CD4-positive, CD25-positive, alpha-beta regulatory T cell (primary cell): Measurements from ENCODE around the gene KLHL3. TPM values are rescaled to one million over a fixed set of nuclear protein-coding genes. Genes with fewer than 3 reads are reported as not detected.

Experiments
- ATAC-seq, 2 donors: fragments of 150-1000 bp; cut with Tn5 transposase; one replicate each; pipeline ENCODE4 v1.10.0; 2021; ENCODE audit warnings: low read depth in 2 of 2, moderate number of reproducible peaks in 2 of 2, moderate library complexity in 1 of 2
- DNase-seq, 3 donors: peaks; one replicate each; pipeline versions ENCODE4 v3.0.0 to v3.0.0-alpha.2; 2012 to 2022; ENCODE audit warnings: mixed read lengths in 1 of 3
- H3K27ac ChIP-seq: one replicate; pipeline ENCODE4 v1.7.0; 2013; ENCODE audit warnings: mild to moderate bottlenecking, low read length; ENCODE audit not compliant: insufficient read depth, poor library complexity, severe bottlenecking
- H3K27me3 ChIP-seq: one replicate; pipeline ENCODE4 v1.7.0; 2013; ENCODE audit warnings: low read length; ENCODE audit not compliant: control insufficient read depth, insufficient read depth
- H3K36me3 ChIP-seq: one replicate; pipeline ENCODE4 v1.7.0; 2013; ENCODE audit warnings: mild to moderate bottlenecking, low read length, moderate library complexity; ENCODE audit not compliant: control insufficient read depth, insufficient read depth
- H3K4me1 ChIP-seq: 2 replicates; pipeline ENCODE4 v1.7.0; 2013; ENCODE audit warnings: mild to moderate bottlenecking, low read length; ENCODE audit not compliant: insufficient read depth, control insufficient read depth, poor library complexity, severe bottlenecking
- H3K4me3 ChIP-seq: one replicate; pipeline ENCODE4 v1.7.0; 2013; ENCODE audit warnings: low read depth, mild to moderate bottlenecking, low read length, moderate library complexity
- H3K9me3 ChIP-seq, 2 experiments: 1 replicate in 1 of 2; 2 replicates in 1 of 2; pipeline ENCODE4 v1.7.0; 2013; ENCODE audit warnings: low read length in 2 of 2, mild to moderate bottlenecking in 1 of 2, moderate library complexity in 1 of 2; ENCODE audit not compliant: control insufficient read depth in 2 of 2
- H3K27ac Mint-ChIP-seq, 3 donors: one replicate each; pipeline ENCODE4 v1.8.0; 2020 to 2022; ENCODE audit warnings: mild to moderate bottlenecking in 3 of 3, mixed read lengths in 3 of 3, moderate library complexity in 2 of 3
- H3K27me3 Mint-ChIP-seq: one replicate; pipeline ENCODE4 v1.8.0; 2022; ENCODE audit warnings: mild to moderate bottlenecking, mixed read lengths
- H3K36me3 Mint-ChIP-seq: one replicate; pipeline ENCODE4 v1.8.0; 2020; ENCODE audit warnings: mixed read lengths
- H3K4me1 Mint-ChIP-seq, 4 donors: one replicate each; pipeline ENCODE4 v1.8.0; 2020 to 2022; ENCODE audit warnings: mixed read lengths in 4 of 4, mild to moderate bottlenecking in 1 of 4
- H3K4me3 Mint-ChIP-seq, 4 donors: one replicate each; pipeline ENCODE4 v1.8.0; 2020 to 2022; ENCODE audit warnings: mild to moderate bottlenecking in 4 of 4, mixed read lengths in 4 of 4, moderate library complexity in 3 of 4
- H3K9me3 Mint-ChIP-seq, 7 donors: one replicate each; pipeline ENCODE4 v1.8.0; 2020 to 2022; ENCODE audit warnings: mixed read lengths in 7 of 7, mild to moderate bottlenecking in 3 of 7, moderate library complexity in 2 of 7
- polyA plus RNA-seq, 4 donors: library from polyadenylated mRNA; unstranded; fragments of 300-500 nt; fragmentation: Illumina TruSeq; gene quantifications; one replicate each; pipeline ENCODE4 v1.2.3, GENCODE V29; 2021
- total RNA-seq: library from RNA; stranded (reverse); gene quantifications from one replicate; pipeline ENCODE4 v1.2.3, GENCODE V29; 2022

Gene KLHL3
- total and polyA plus RNA-seq, 5 donors from 2014 or later, result 2.8 to 24.4 (median 5.7) TPM

GRCh38 chr5:137760294-137760693 lies 24.4 kb upstream of the KLHL3 start:
- ATAC-seq, result no peak
- peak overlapping the region in 1 of 4 donors; percentile 14 for H3K4me3 Mint-ChIP-seq
- no peaks in the 10 kb centered on the region for H3K36me3 ChIP-seq
- no peak overlapping the region for H3K27ac ChIP-seq
- H3K4me1 Mint-ChIP-seq, result peaks cover 0 to 3% (median under 1%) of the 10 kb centered on the region in 4 donors
- no peak overlapping the region for H3K4me3 ChIP-seq
- H3K27me3 Mint-ChIP-seq, result peaks cover 8% of the 10 kb centered on the region
- peaks cover 4% of the 10 kb centered on the region for H3K36me3 Mint-ChIP-seq
- no peaks in the 10 kb centered on the region for H3K4me1 ChIP-seq
- no peak for DNase-seq
- H3K9me3 Mint-ChIP-seq, result no peaks in the 10 kb centered on the region
- no peaks in the 10 kb centered on the region for H3K27me3 ChIP-seq
- H3K27ac Mint-ChIP-seq, result no peak overlapping the region
- no peaks in the 10 kb centered on the region for H3K9me3 ChIP-seq

DNA sequence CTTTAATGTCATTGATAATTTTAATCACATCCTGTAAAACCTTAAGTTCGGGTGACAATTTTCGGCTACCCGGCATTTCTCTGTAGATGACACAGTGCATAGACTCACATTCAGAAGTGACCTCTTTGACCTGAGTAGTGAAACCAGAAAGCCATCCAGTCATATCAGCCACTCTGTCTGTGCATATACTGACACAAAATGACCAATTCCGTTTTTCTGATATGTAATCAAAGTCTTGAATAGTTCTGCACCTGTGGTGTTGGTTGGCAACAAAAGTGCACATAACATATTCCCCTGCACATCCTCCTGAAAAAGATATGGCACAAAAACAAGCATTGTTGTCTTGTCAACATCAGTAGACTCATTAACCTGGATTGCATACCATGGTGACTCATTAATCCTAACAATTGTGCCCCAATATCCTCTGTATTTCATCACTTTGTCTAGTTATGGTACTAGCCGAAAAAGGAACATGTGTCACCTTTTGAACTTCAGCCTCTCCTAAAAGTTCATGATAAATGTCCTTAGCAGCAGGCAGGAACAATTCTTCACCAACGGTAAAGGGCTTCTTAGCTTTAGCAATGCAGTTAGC lies 22.9 kb upstream of the KLHL3 start:
- no peak overlapping the region for H3K27ac Mint-ChIP-seq
- Histone ChIP-seq H3K27me3 (no peaks in the 10 kb centered on the region), H3K36me3 (no peaks in the 10 kb centered on the region), H3K4me1 (peaks cover 5% of the 10 kb centered on the region), H3K9me3 (no peaks in the 10 kb centered on the region), H3K27ac (no peak overlapping the region), H3K4me3 (no peak overlapping the region)
- H3K4me3 Mint-ChIP-seq, result peak overlapping the region in 2 of 4 donors; percentile 18 to 54
- H3K27me3 Mint-ChIP-seq, result peaks cover 8% of the 10 kb centered on the region
- H3K36me3 Mint-ChIP-seq, result peaks cover 4% of the 10 kb centered on the region
- H3K9me3 Mint-ChIP-seq, result no peaks in the 10 kb centered on the region
- ATAC-seq, result no peak
- H3K4me1 Mint-ChIP-seq, result peaks cover 0 to 10% (median 6%) of the 10 kb centered on the region in 4 donors
- DNase-seq, result no peak

GRCh38 chr5:137758121-137758520 lies 22.2 kb upstream of the KLHL3 start:
- H3K36me3 ChIP-seq, result no peaks in the 10 kb centered on the region
- H3K9me3 Mint-ChIP-seq, result no peaks in the 10 kb centered on the region
- H3K36me3 Mint-ChIP-seq, result peaks cover 4% of the 10 kb centered on the region
- H3K27ac ChIP-seq, result no peak overlapping the region
- H3K9me3 ChIP-seq, result no peaks in the 10 kb centered on the region
- H3K27me3 ChIP-seq, result no peaks in the 10 kb centered on the region
- H3K4me3 ChIP-seq, result no peak overlapping the region
- no peak overlapping the region for H3K27ac Mint-ChIP-seq
- peaks cover 0 to 10% (median 6%) of the 10 kb centered on the region in 4 donors for H3K4me1 Mint-ChIP-seq
- peak overlapping the region in 2 of 4 donors; percentile 18 to 54 for H3K4me3 Mint-ChIP-seq
- ATAC-seq (no peak), DNase-seq (no peak)
- peaks cover 5% of the 10 kb centered on the region for H3K4me1 ChIP-seq
- H3K27me3 Mint-ChIP-seq, result peaks cover 8% of the 10 kb centered on the region

GRCh38 chr5:137757634-137758033 lies 21.7 kb upstream of the KLHL3 start:
- no peak for ATAC-seq
- Mint-ChIP-seq H3K9me3 (no peaks in the 10 kb centered on the region), H3K4me1 (peaks cover 0 to 13% (median 6%) of the 10 kb centered on the region in 4 donors)

DNA sequence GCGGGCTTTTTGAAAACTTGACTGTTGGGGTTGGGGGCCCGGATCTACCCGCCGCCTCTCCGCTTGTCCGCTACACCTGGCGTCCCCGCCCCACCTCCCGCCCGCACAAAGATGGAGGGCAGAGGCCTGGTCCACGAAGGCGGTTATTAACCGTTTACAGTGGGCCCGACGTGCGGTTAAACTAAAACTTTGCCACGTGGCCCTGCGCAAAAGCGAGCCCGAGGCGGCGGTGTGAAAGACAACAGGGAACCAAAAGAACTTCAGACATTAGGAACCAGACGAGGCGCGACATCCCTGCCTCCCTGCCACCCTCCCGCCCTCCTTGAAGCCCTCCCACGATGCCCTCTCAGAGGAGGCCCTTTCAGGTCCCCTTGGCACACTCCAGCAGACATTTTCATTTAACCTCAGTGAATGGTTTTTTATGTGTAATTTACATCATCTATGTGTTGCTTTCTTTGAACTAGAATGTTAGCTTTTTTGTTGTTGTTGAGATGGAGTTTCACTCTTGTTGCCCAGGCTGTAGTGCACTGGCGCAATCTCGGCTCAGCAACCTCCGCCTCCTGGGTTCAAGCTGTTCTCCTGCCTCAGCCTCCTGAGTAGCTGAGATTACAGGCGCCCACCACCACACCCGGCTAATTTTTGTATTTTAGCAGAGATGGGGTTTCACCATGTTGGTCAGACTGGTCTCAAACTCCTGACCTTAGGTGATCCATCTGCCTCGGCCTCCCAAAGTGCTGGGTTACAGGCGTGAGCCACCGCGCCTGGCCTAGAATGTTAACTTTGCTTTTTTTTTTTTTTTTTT lies 19.3 kb upstream of the KLHL3 start:
- H3K4me3 ChIP-seq, result peak overlapping the region; percentile 41
- Mint-ChIP-seq H3K4me3 (peak overlapping the region; percentile 96 to 100 (median 98)), H3K27ac (peak overlapping the region; percentile 100), H3K27me3 (peaks cover 8% of the 10 kb centered on the region), H3K4me1 (peaks cover 15 to 36% (median 27%) of the 10 kb centered on the region in 4 donors), H3K9me3 (no peaks in the 10 kb centered on the region), H3K36me3 (peaks cover 8% of the 10 kb centered on the region)
- peak overlapping the region; percentile 100 for H3K27ac ChIP-seq
- no peaks in the 10 kb centered on the region for H3K27me3 ChIP-seq
- no peak for DNase-seq
- H3K36me3 ChIP-seq, result no peaks in the 10 kb centered on the region
- ATAC-seq, result peak; percentile 14 to 21
- no peaks in the 10 kb centered on the region for H3K9me3 ChIP-seq
- peaks cover 33% of the 10 kb centered on the region for H3K4me1 ChIP-seq

More at GRCh38 chr5:137757634-137758033, 21.7 kb upstream of the KLHL3 start:
- Mint-ChIP-seq H3K27me3 (peaks cover 8% of the 10 kb centered on the region), H3K36me3 (peaks cover 4% of the 10 kb centered on the region), H3K4me3 (peak overlapping the region in 1 of 4 donors; percentile 54), H3K27ac (no peak overlapping the region)
- Histone ChIP-seq H3K9me3 (no peaks in the 10 kb centered on the region), H3K4me3 (no peak overlapping the region), H3K27me3 (no peaks in the 10 kb centered on the region), H3K27ac (no peak overlapping the region), H3K36me3 (no peaks in the 10 kb centered on the region), H3K4me1 (peaks cover 8% of the 10 kb centered on the region)
- DNase-seq, result no peak

GRCh38 chr5:137754188-137754960 lies 18.5 kb upstream of the KLHL3 start, which contains the start of gene HNRNPA0:
HNRNPA0 (minus strand) TSS chr5:137754363; CDS start chr5:137754066, 297 bp downstream.
- Mint-ChIP-seq H3K4me3 (peak within 1 kb of the TSS; percentile 96 to 100 (median 98)), H3K9me3 (no peaks in the 10 kb centered on the region), H3K36me3 (peaks cover 6% of the 10 kb centered on the region), H3K27me3 (peaks cover 8% of the 10 kb centered on the region), H3K27ac (peak within 1 kb of the TSS; percentile 100), H3K4me1 (peaks cover 15 to 42% (median 30%) of the 10 kb centered on the region in 4 donors)
- H3K27me3 ChIP-seq, result no peaks in the 10 kb centered on the region
- peak within 1 kb of the TSS; percentile 100 for H3K27ac ChIP-seq
- peak within 1 kb of the TSS; percentile 87 for H3K4me3 ChIP-seq
- H3K36me3 ChIP-seq, result no peaks in the 10 kb centered on the region
- peak; percentile 95 to 99 (median 99) for DNase-seq
- peak; percentile 82 to 86 for ATAC-seq
- H3K9me3 ChIP-seq, result no peaks in the 10 kb centered on the region
- H3K4me1 ChIP-seq, result peaks cover 34% of the 10 kb centered on the region

DNA sequence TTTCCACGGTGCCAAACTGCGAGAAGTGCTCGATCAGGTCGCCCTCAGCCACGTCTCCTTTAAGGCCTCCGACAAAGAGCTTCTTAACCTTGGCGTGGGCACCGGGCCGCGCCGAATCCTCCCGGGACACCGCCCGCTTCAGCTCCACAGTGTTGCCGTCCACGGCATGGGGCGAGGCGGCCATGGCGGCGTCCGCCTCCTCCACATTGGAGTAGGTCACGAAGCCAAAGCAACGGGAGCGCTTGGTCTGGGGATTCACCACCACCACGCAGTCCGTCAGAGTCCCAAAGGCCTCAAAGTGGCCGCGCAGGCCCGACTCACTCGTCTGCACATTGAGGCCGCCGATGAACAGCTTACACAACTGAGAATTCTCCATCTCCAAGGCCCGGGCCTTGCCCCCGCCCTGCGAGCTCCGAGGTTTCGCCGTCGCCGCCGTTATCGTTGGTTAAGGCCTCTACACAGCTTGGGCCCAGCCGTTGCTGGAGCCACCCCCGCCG lies 17.9 kb upstream of the KLHL3 start:
- Mint-ChIP-seq H3K27ac (peak overlapping the region; percentile 100), H3K9me3 (no peaks in the 10 kb centered on the region), H3K27me3 (peaks cover 5% of the 10 kb centered on the region), H3K4me3 (peak overlapping the region; percentile 96 to 100 (median 98)), H3K4me1 (peaks cover 15 to 47% (median 32%) of the 10 kb centered on the region in 4 donors), H3K36me3 (peaks cover 6% of the 10 kb centered on the region)
- peaks cover 34% of the 10 kb centered on the region for H3K4me1 ChIP-seq
- H3K9me3 ChIP-seq, result no peaks in the 10 kb centered on the region
- peak overlapping the region; percentile 100 for H3K27ac ChIP-seq
- H3K36me3 ChIP-seq, result no peaks in the 10 kb centered on the region
- ATAC-seq, result peak; percentile 10 to 14
- peak overlapping the region; percentile 87 for H3K4me3 ChIP-seq
- no peaks in the 10 kb centered on the region for H3K27me3 ChIP-seq
- peak in 1 of 3 donors; percentile 59 for DNase-seq
